Left lung (tissue), 10 donors: ENCODE data around the gene CLCN3. TPM values are rescaled to one million over a fixed set of nuclear protein-coding genes. Genes with fewer than 3 reads are reported as not detected.
A peak's percentile ranks its signal among the peaks of the same experiment; 100 is the strongest.

Experiments
- ATAC-seq: fragments of 200-7000 bp; cut with Tn5 transposase; one replicate; pipeline ENCODE4 v1.9.1; 2020; ENCODE audit warnings: moderate library complexity
- DNase-seq, 4 donors: peaks; one replicate each; pipeline ENCODE4 v3.0.0-alpha.2; 2013 to 2020
- H3K27ac ChIP-seq, 2 donors: fragments of 200-600 bp; sonication (generic) in 1 of 2; one replicate each; pipeline versions ENCODE4 v1.5.0 to v1.8.0; 2020 to 2021
- H3K27me3 ChIP-seq, 2 donors: fragments of 200-600 bp; sonication (generic) in 1 of 2; one replicate each; pipeline versions ENCODE4 v1.5.0 to v1.8.0; 2020 to 2021
- H3K36me3 ChIP-seq, 2 donors: fragments of 200-600 bp; sonication (generic) in 1 of 2; one replicate each; pipeline versions ENCODE4 v1.5.0 to v1.8.0; 2020 to 2021
- H3K4me1 ChIP-seq, 2 donors: fragments of 200-600 bp; one replicate each; pipeline ENCODE4 v1.8.0; 2021
- H3K4me3 ChIP-seq, 2 donors: fragments of 200-600 bp; sonication (generic) in 1 of 2; one replicate each; pipeline versions ENCODE4 v1.5.0 to v1.8.0; 2020 to 2021; ENCODE audit warnings: mild to moderate bottlenecking in 1 of 2
- H3K9me3 ChIP-seq, 2 donors: fragments of 200-600 bp; sonication (generic) in 1 of 2; one replicate each; pipeline versions ENCODE4 v1.5.0 to v1.8.0; 2020 to 2021
- intact Hi-C, 2 donors: fragments of 100-400 bp; cut with DNase I; formaldehyde crosslinking; loops; one replicate each; pipeline versions ENCODE4 v1.11.2 to v1.14.2; 2022
- polyA plus RNA-seq, 6 donors: library from polyadenylated mRNA; unstranded; fragments of 120-200 nt; gene quantifications; one replicate each; pipeline ENCODE4 v1.2.1, GENCODE V29; 2013; ENCODE audit not compliant: insufficient read length in 6 of 6
- total RNA-seq, 2 donors: library from RNA; stranded (reverse); fragmentation: NEBNext Ultra II Directional; extraction: Animal tissue kit (Norgen Biotek cat#: 25700); gene quantifications; one replicate each; pipeline ENCODE4 v1.2.1, GENCODE V29; 2021
- TF ChIP-seq, protein P1 (sequence below), 2 donors: fragments of 200-600 bp; sonication (generic) in 1 of 2; IDR thresholded peaks; one replicate each; pipeline versions ENCODE4 v1.5.0 to v1.8.0; 2021; ENCODE audit warnings: antibody characterized with exemption in 2 of 2
- donor health status: DM: no; HTN: yes; CAD: no.
- donor health status: DM: no; HTN: no; CAD: no.

CLCN3 gene
- total and polyA plus RNA-seq, 8 donors: 48.1 to 78.2 (median 64.5) TPM

DNA sequence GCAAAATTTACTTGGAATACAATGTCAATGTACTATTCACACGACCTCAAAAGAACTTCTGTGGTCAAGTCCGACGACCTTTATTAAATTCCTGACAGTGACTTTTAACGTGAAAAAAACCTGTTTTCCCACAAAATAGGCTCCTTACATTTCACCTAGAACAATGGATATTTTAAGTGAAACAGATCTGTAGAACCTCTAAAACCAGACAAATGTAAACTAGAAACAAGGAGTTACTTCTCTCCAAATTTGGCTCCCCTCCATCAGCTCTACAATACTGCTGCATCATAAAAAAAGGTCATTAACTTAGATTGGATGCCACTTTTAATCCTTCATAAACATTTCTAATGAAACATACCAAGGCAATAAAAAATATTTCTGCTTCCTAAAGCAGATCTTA, 9.2 kb upstream of the CLCN3 start:
- no peaks in the 10 kb centered on the region for H3K9me3 ChIP-seq
- H3K27me3 ChIP-seq: no peaks in the 10 kb centered on the region
- TF ChIP-seq, protein P1, sequence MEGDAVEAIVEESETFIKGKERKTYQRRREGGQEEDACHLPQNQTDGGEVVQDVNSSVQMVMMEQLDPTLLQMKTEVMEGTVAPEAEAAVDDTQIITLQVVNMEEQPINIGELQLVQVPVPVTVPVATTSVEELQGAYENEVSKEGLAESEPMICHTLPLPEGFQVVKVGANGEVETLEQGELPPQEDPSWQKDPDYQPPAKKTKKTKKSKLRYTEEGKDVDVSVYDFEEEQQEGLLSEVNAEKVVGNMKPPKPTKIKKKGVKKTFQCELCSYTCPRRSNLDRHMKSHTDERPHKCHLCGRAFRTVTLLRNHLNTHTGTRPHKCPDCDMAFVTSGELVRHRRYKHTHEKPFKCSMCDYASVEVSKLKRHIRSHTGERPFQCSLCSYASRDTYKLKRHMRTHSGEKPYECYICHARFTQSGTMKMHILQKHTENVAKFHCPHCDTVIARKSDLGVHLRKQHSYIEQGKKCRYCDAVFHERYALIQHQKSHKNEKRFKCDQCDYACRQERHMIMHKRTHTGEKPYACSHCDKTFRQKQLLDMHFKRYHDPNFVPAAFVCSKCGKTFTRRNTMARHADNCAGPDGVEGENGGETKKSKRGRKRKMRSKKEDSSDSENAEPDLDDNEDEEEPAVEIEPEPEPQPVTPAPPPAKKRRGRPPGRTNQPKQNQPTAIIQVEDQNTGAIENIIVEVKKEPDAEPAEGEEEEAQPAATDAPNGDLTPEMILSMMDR (IDR thresholded peaks at IDR 0.05): no peak
- DNase-seq (no peak), ATAC-seq (no peak)
- no peak overlapping the region for H3K27ac ChIP-seq
- H3K36me3 ChIP-seq: no peaks in the 10 kb centered on the region
- peaks cover 6 to 27% of the 10 kb centered on the region in 2 donors for H3K4me1 ChIP-seq
- intact Hi-C loops: loop anchor here in 1 of 2 donors (10.0 kb wide), 1 partner anchor 144 kb away; the partner anchor contains the start of gene HPF1
- peak overlapping the region; percentile 56 to 68 for H3K4me3 ChIP-seq

DNA sequence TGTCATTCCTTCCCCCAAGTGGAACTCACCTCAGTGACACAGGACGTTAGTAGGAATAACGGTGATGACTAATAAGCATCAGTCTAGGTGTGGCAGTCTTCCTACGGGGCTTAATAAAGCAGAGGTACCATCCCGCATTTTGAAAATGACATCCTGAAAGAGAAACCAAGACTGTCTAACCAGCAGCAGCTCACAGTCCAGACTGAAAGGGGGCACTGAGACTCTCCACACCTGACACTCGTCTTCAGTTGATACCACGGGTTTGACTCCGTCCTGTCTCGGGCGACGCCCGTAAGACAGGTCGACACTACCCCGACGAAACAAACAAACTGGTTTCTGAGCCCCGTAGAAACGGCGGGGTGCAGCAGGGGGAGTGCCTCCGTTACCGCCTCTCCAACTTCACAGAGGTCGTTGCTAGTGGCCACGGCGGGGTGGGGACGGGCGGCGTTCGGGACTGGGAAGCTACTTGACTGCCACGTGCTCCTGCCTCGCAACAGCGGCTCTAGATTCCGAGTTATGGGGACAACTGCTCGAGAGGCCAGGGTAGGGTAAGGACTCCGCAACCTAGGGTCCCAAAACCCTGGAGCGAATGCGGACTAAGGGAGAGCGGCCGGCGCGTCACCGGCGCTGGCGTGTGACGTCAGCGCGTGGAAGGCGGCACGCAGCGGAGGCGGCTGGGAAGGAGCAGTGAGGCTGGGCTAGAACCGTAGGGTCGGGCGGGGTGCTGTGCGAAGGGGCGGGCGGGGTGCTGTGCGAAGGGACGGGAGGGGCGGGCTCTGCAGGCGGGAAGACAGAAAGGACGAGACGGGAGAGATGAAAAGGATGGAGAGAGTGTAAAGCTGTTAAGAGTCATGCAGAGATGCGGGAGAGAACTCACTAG, 8.1 kb upstream of the CLCN3 start, which contains the start of gene NEK1:
NEK1 (minus strand) TSS at position 593 of the 880 bp plus-strand sequence. CDS start 9,953 bp downstream, outside the sequence.
- Histone ChIP-seq H3K4me1 (peaks cover 6 to 27% of the 10 kb centered on the region in 2 donors), H3K9me3 (no peaks in the 10 kb centered on the region), H3K27ac (peak within 1 kb of the TSS; percentile 93 to 95), H3K4me3 (peak within 1 kb of the TSS; percentile 56 to 68), H3K27me3 (no peaks in the 10 kb centered on the region), H3K36me3 (no peaks in the 10 kb centered on the region)
- DNase-seq: peak; percentile 89 to 98 (median 92)
- TF ChIP-seq, protein P1 (IDR thresholded peaks at IDR 0.05): no peak
- intact Hi-C loops: loop anchor here in 1 of 2 donors (10.0 kb wide), 1 partner anchor 143 kb away; the partner anchor contains the start of gene HPF1
- ATAC-seq: peak; percentile 97

DNA sequence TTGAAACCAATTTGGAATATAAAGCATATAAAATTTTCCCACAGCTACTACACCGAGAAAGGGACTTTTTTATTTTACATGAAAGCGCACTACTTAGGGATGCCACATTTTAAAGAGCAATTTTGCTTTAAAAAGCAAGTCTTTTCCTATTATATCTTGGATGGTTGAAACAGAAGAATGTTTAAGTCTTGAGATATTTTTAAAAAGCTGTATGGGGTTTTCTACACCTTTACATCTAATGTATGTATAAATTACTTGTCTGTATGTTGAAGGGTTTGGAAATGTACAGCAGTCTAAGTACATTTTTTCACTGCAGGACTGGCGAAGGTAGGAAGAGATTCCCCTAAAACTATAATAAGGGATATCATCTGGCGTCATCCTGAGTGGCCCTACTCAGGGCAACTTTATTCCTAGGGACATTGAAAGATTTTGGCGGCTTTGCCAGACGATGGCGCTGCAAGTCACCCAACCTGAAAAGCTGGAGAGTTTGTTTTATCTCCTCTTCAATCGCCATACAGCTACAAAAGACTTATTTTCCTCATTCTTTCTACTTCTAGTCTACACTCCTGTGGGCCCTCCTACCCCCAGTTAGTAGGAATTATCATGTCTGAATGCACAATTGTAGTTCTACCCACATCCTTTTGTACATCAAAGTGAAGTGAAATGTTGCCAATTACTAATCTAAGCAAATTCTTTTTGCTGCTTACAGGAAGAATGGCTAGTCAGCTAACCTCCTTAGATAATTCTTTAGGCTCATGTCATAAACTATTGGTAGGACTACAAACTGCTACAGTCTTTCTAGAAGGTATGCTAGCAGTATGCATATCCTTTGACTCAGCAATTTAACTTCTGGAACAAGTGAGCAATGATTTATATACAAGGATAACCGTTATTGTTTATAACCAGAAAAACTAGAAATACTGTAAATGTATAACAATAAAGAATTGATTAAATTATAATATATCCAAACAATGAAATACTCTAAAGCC, 7.2 kb upstream of the CLCN3 start:
- peak in 3 of 4 donors; percentile 62 to 87 (median 68) for DNase-seq
- Histone ChIP-seq H3K36me3 (no peaks in the 10 kb centered on the region), H3K4me3 (peak overlapping the region; percentile 56 to 68), H3K27me3 (no peaks in the 10 kb centered on the region), H3K27ac (peak overlapping the region; percentile 93 to 95), H3K9me3 (no peaks in the 10 kb centered on the region), H3K4me1 (peaks cover 6 to 27% of the 10 kb centered on the region in 2 donors)
- TF ChIP-seq, protein P1 (IDR thresholded peaks at IDR 0.05): peak; percentile 18 to 58
- intact Hi-C loops: loop anchor here in 1 of 2 donors (10.0 kb wide), 1 partner anchor 142 kb away; the partner anchor contains the start of gene HPF1
- peak; percentile 80 for ATAC-seq

DNA sequence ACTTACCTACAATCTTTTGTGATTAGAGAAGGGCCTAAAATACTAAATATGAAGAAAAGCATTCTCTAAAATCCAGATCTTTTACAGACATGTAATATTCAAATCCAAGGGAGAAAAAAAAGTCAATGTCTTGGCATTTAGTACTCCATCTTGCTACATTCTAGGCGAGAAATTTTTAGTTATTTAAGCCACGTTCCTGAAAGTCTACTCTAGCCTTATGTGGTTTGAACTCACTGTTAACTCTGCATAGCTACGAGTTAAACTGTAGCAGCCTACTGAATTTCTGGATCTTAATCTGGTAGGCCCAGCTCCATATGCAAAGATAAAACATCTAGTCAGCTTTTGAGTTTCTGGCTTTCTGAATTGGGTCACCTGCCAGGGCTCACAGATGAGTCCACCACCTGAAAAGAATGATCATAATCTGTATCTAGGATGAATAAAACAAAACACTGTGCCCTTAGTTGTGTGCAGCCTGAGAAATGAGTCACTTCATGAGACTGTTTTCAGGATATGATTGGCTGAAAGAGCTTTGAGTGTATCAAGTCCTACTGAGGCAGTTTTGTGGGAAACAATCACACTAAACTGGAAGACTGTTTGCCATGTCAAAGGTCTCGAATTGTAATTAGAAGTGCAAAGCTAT, 4.8 kb upstream of the CLCN3 start:
- Histone ChIP-seq H3K4me1 (peaks cover 6 to 30% of the 10 kb centered on the region in 2 donors), H3K27ac (no peak overlapping the region), H3K9me3 (no peaks in the 10 kb centered on the region), H3K36me3 (no peaks in the 10 kb centered on the region), H3K4me3 (no peak overlapping the region), H3K27me3 (no peaks in the 10 kb centered on the region)
- TF ChIP-seq, protein P1 (IDR thresholded peaks at IDR 0.05): no peak
- DNase-seq (no peak), ATAC-seq (no peak)
- intact Hi-C loops: loop anchor here in 1 of 2 donors (10.0 kb wide), 1 partner anchor 139 kb away; the partner anchor contains the start of gene HPF1
